Measurements from ENCODE around the gene LMF1. TPM values are rescaled to one million over a fixed set of nuclear protein-coding genes. Genes with fewer than 3 reads are reported as not detected.

LMF1 gene
- total RNA-seq, 1 experiment from 2014 or later, result 12.2 TPM

GRCh38 chr16:979147-979546, 8.4 kb upstream of the LMF1 start:
- H3K9me2 ChIP-seq (replicated peaks; ENCODE audit: insufficient read depth, low read length), result no peaks in the 10 kb centered on the region
- H3K4me2 ChIP-seq (ENCODE audit: low read depth, low read length, poor library complexity, severe bottlenecking), result no peak overlapping the region
- H3K27me3 ChIP-seq (ENCODE audit: low read length), result no peaks in the 10 kb centered on the region
- H3K36me3 ChIP-seq (ENCODE audit: insufficient read depth, low read length), result no peaks in the 10 kb centered on the region
- no peaks in the 10 kb centered on the region for H3K4me1 ChIP-seq (ENCODE audit: low read length)
- H3K9me3 ChIP-seq (ENCODE audit: low read length), result no peaks in the 10 kb centered on the region
- no peak for DNase-seq
- no peak overlapping the region for H3K9ac ChIP-seq (ENCODE audit: low read length)
- H3K27ac ChIP-seq (ENCODE audit: low read length), result no peak overlapping the region
- H3K79me2 ChIP-seq (ENCODE audit: low read length), result no peaks in the 10 kb centered on the region
- no peaks in the 10 kb centered on the region for H4K20me1 ChIP-seq (ENCODE audit: insufficient read depth, low read depth, low read length)
- H2AFZ ChIP-seq (ENCODE audit: low read length), result no peak overlapping the region
- no peak overlapping the region for H3K4me3 ChIP-seq (ENCODE audit: low read length)

- Histone ChIP-seq H3K36me3 (ENCODE audit: insufficient read depth, low read length) (no peaks in the 10 kb centered on the region), H3K79me2 (ENCODE audit: low read length) (no peaks in the 10 kb centered on the region), H3K4me3 (ENCODE audit: low read length) (no peak overlapping the region), H3K27me3 (ENCODE audit: low read length) (no peaks in the 10 kb centered on the region), H3K4me1 (ENCODE audit: low read length) (no peaks in the 10 kb centered on the region), H3K9me2 (replicated peaks; ENCODE audit: insufficient read depth, low read length) (no peaks in the 10 kb centered on the region), H3K4me2 (ENCODE audit: low read depth, low read length, poor library complexity, severe bottlenecking) (no peak overlapping the region), H2AFZ (ENCODE audit: low read length) (no peak overlapping the region), H3K9ac (ENCODE audit: low read length) (no peak overlapping the region), H3K27ac (ENCODE audit: low read length) (no peak overlapping the region), H3K9me3 (ENCODE audit: low read length) (no peaks in the 10 kb centered on the region), H4K20me1 (ENCODE audit: insufficient read depth, low read depth, low read length) (no peaks in the 10 kb centered on the region)
- DNase-seq, result no peak
Measured at GRCh38 chr16:978403-978802, 7.6 kb upstream of the LMF1 start.

- Histone ChIP-seq H3K9ac (ENCODE audit: low read length) (no peak overlapping the region), H3K79me2 (ENCODE audit: low read length) (no peaks in the 10 kb centered on the region), H3K27me3 (ENCODE audit: low read length) (no peaks in the 10 kb centered on the region), H3K9me3 (ENCODE audit: low read length) (no peaks in the 10 kb centered on the region), H3K4me2 (ENCODE audit: low read depth, low read length, poor library complexity, severe bottlenecking) (no peak overlapping the region), H4K20me1 (ENCODE audit: insufficient read depth, low read depth, low read length) (no peaks in the 10 kb centered on the region), H3K36me3 (ENCODE audit: insufficient read depth, low read length) (no peaks in the 10 kb centered on the region), H3K27ac (ENCODE audit: low read length) (no peak overlapping the region), H3K9me2 (replicated peaks; ENCODE audit: insufficient read depth, low read length) (no peaks in the 10 kb centered on the region), H2AFZ (ENCODE audit: low read length) (no peak overlapping the region), H3K4me3 (ENCODE audit: low read length) (no peak overlapping the region), H3K4me1 (ENCODE audit: low read length) (no peaks in the 10 kb centered on the region)
- DNase-seq, result no peak
Measured at GRCh38 chr16:977896-978295, 7.1 kb upstream of the LMF1 start.

DNA sequence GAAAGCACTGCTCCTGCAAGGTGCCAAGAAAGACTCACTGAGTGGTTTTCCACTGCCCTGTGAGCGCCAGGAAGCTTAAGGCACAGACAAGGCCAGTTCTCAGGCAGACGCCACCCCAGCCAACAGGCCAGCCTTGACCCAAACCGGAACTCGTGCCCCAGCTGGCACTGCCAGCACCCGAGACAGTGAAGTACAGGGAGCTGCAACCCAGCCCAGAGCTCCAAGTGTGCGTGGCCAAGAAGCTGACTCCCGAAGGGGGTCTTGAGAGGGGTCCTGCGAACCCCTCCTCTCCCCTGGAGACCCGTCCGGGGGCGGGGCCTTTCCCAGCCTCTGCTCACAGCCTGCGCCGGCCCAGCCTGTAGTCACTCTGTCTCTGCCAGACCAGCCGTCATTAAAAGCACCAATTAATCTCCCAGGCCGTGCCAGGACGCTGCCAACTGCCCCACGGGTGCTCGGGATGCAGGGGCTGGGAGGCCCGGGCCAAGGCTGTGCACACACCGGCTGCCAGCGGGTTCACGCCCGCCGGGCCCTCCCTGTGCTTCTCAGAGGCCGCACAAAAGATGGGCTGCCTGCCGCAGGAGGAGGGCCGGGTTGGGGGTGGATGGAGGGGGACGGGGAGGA, 6.4 kb upstream of the LMF1 start:
- no peak for DNase-seq
- no peak overlapping the region for H2AFZ ChIP-seq (ENCODE audit: low read length)
- H3K4me2 ChIP-seq (ENCODE audit: low read depth, low read length, poor library complexity, severe bottlenecking), result no peak overlapping the region
- no peak overlapping the region for H3K4me3 ChIP-seq (ENCODE audit: low read length)
- H4K20me1 ChIP-seq (ENCODE audit: insufficient read depth, low read depth, low read length), result no peaks in the 10 kb centered on the region
- H3K27me3 ChIP-seq (ENCODE audit: low read length), result no peaks in the 10 kb centered on the region
- H3K9me2 ChIP-seq (replicated peaks; ENCODE audit: insufficient read depth, low read length), result no peaks in the 10 kb centered on the region
- no peaks in the 10 kb centered on the region for H3K36me3 ChIP-seq (ENCODE audit: insufficient read depth, low read length)
- H3K9ac ChIP-seq (ENCODE audit: low read length), result no peak overlapping the region
- H3K27ac ChIP-seq (ENCODE audit: low read length), result no peak overlapping the region
- no peaks in the 10 kb centered on the region for H3K79me2 ChIP-seq (ENCODE audit: low read length)
- H3K4me1 ChIP-seq (ENCODE audit: low read length), result no peaks in the 10 kb centered on the region
- no peaks in the 10 kb centered on the region for H3K9me3 ChIP-seq (ENCODE audit: low read length)

GRCh38 chr16:976389-976931, 5.7 kb upstream of the LMF1 start:
- no peaks in the 10 kb centered on the region for H3K36me3 ChIP-seq (ENCODE audit: insufficient read depth, low read length)
- H3K79me2 ChIP-seq (ENCODE audit: low read length), result no peaks in the 10 kb centered on the region
- no peaks in the 10 kb centered on the region for H3K4me1 ChIP-seq (ENCODE audit: low read length)
- no peak overlapping the region for H3K27ac ChIP-seq (ENCODE audit: low read length)
- no peak overlapping the region for H3K4me3 ChIP-seq (ENCODE audit: low read length)
- no peaks in the 10 kb centered on the region for H3K27me3 ChIP-seq (ENCODE audit: low read length)
- no peaks in the 10 kb centered on the region for H4K20me1 ChIP-seq (ENCODE audit: insufficient read depth, low read depth, low read length)
- DNase-seq, result no peak
- no peak overlapping the region for H2AFZ ChIP-seq (ENCODE audit: low read length)
- no peaks in the 10 kb centered on the region for H3K9me3 ChIP-seq (ENCODE audit: low read length)
- H3K9ac ChIP-seq (ENCODE audit: low read length), result no peak overlapping the region
- no peaks in the 10 kb centered on the region for H3K9me2 ChIP-seq (replicated peaks; ENCODE audit: insufficient read depth, low read length)
- H3K4me2 ChIP-seq (ENCODE audit: low read depth, low read length, poor library complexity, severe bottlenecking), result no peak overlapping the region

DNA sequence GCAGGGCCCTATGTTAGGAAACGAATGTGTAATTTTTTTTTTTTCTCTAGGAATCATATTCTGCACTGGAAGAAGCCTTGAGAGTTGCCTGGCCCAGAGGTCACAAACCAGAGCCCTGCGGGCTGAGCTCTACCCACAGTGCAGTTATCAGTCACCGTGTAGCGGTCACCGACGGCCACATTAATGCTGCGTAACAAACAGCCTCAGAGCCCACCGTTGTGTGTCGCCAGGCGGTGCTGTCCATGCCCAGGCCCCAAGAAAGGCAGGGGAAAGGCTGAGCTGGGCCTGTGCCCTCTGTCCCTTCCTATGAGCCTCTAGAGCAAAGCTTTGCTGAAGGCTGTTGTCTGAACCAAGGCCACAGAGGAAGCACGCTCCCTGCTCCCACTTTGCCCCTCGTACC, 4.5 kb upstream of the LMF1 start:
- H3K4me3 ChIP-seq (ENCODE audit: low read length), result no peak overlapping the region

GRCh38 chr16:974611-975261, 4.0 kb upstream of the LMF1 start:
- Histone ChIP-seq H4K20me1 (ENCODE audit: insufficient read depth, low read depth, low read length) (no peaks in the 10 kb centered on the region), H3K79me2 (ENCODE audit: low read length) (peaks cover 6% of the 10 kb centered on the region), H3K36me3 (ENCODE audit: insufficient read depth, low read length) (no peaks in the 10 kb centered on the region), H3K4me3 (ENCODE audit: low read length) (no peak overlapping the region), H3K9me3 (ENCODE audit: low read length) (no peaks in the 10 kb centered on the region), H3K9me2 (replicated peaks; ENCODE audit: insufficient read depth, low read length) (no peaks in the 10 kb centered on the region), H3K27ac (ENCODE audit: low read length) (no peak overlapping the region), H3K4me1 (ENCODE audit: low read length) (peaks cover 4% of the 10 kb centered on the region), H3K9ac (ENCODE audit: low read length) (no peak overlapping the region), H2AFZ (ENCODE audit: low read length) (no peak overlapping the region), H3K27me3 (ENCODE audit: low read length) (no peaks in the 10 kb centered on the region), H3K4me2 (ENCODE audit: low read depth, low read length, poor library complexity, severe bottlenecking) (no peak overlapping the region)
- DNase-seq, result no peak

More for the DNA sequence above, 4.5 kb upstream of the LMF1 start:
- H3K27me3 ChIP-seq (ENCODE audit: low read length), result no peaks in the 10 kb centered on the region
- H3K4me1 ChIP-seq (ENCODE audit: low read length), result no peaks in the 10 kb centered on the region
- no peak overlapping the region for H3K9ac ChIP-seq (ENCODE audit: low read length)
- H3K36me3 ChIP-seq (ENCODE audit: insufficient read depth, low read length), result no peaks in the 10 kb centered on the region
- H3K27ac ChIP-seq (ENCODE audit: low read length), result no peak overlapping the region
- H3K9me2 ChIP-seq (replicated peaks; ENCODE audit: insufficient read depth, low read length), result no peaks in the 10 kb centered on the region
- no peak overlapping the region for H2AFZ ChIP-seq (ENCODE audit: low read length)
- no peaks in the 10 kb centered on the region for H4K20me1 ChIP-seq (ENCODE audit: insufficient read depth, low read depth, low read length)
- H3K79me2 ChIP-seq (ENCODE audit: low read length), result 0 out of 2 replicates have a peak, but pooled peaks cover under 1% of the 10 kb centered on the region
- DNase-seq, result no peak
- no peak overlapping the region for H3K4me2 ChIP-seq (ENCODE audit: low read depth, low read length, poor library complexity, severe bottlenecking)
- H3K9me3 ChIP-seq (ENCODE audit: low read length), result no peaks in the 10 kb centered on the region

DNA sequence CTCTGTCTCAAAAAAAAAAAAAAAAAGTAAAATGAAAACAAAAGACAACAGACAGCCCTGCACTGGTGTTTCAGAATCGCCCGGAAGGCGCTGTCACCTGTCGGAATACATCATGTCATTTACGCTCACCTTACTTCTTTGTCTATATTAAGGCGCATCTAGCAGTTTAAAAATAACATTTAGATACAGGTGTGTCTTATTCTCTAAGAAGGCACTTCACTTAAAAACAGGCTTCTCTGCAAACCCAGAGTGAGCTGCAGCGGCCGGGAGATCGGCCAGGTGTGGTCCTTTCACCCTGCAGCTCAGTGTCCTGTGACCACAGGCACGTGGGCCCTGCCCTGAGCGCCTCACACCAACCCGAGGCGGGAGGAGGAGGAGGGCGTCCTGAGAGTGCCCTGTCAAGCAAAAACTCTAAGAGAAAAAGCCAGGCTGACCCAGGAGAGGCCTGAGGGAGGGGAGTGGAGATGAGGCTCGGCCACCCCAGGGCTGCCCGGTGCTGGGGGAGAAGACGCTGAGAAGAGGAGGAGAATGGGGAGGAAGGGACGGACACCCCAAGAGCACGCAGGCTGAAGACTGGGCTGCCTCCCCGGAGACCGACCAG, 3.3 kb upstream of the LMF1 start:
- no peaks in the 10 kb centered on the region for H3K9me2 ChIP-seq (replicated peaks; ENCODE audit: insufficient read depth, low read length)
- H3K9ac ChIP-seq (ENCODE audit: low read length), result no peak overlapping the region
- no peak overlapping the region for H3K4me2 ChIP-seq (ENCODE audit: low read depth, low read length, poor library complexity, severe bottlenecking)
- H3K27ac ChIP-seq (ENCODE audit: low read length), result no peak overlapping the region
- H4K20me1 ChIP-seq (ENCODE audit: insufficient read depth, low read depth, low read length), result no peaks in the 10 kb centered on the region
- H2AFZ ChIP-seq (ENCODE audit: low read length), result no peak overlapping the region
- no peak overlapping the region for H3K4me3 ChIP-seq (ENCODE audit: low read length)
- DNase-seq, result no peak
- H3K36me3 ChIP-seq (ENCODE audit: insufficient read depth, low read length), result no peaks in the 10 kb centered on the region
- peaks cover 9% of the 10 kb centered on the region for H3K4me1 ChIP-seq (ENCODE audit: low read length)
- H3K27me3 ChIP-seq (ENCODE audit: low read length), result no peaks in the 10 kb centered on the region
- H3K9me3 ChIP-seq (ENCODE audit: low read length), result no peaks in the 10 kb centered on the region
- peaks cover 11% of the 10 kb centered on the region for H3K79me2 ChIP-seq (ENCODE audit: low read length)
